HepG2 (cell line): ENCODE measurements around the gene NDRG3. TPM values are rescaled to one million over a fixed set of nuclear protein-coding genes. Genes with fewer than 3 reads are reported as not detected.

Experiments used
- CEBPG ChIP-seq: IDR thresholded peaks from 2 replicates; pipeline ENCODE4 v1.6.1; 2016
- CHCHD3 ChIP-seq: sonication (generic); formaldehyde crosslinking; IDR thresholded peaks from 2 replicates; pipeline ENCODE4 v1.8.0; 2022; ENCODE audit warnings: mild to moderate bottlenecking, missing genetic modification reagents, moderate library complexity
- EEA1 ChIP-seq: sonication (generic); formaldehyde crosslinking; IDR thresholded peaks from 2 replicates; pipeline ENCODE4 v1.5.1; 2020; ENCODE audit warnings: mild to moderate bottlenecking, missing genetic modification reagents, borderline replicate concordance
- EHMT2 ChIP-seq: fragments of 200-600 bp; sonication (generic); IDR thresholded peaks from 2 replicates; pipeline ENCODE4 v1.7.0; 2017; ENCODE audit warnings: antibody characterized with exemption, low read depth, low read length, borderline replicate concordance
- ESRRA ChIP-seq: sonication (generic); formaldehyde crosslinking; IDR thresholded peaks from 2 replicates; pipeline ENCODE4 v1.5.1; 2020; ENCODE audit warnings: mild to moderate bottlenecking, low read depth, missing genetic modification reagents
- ETV6 ChIP-seq: sonication (generic); formaldehyde crosslinking; conservative IDR thresholded peaks from 2 replicates; pipeline ENCODE4 v1.4.0; 2020; ENCODE audit warnings: missing genetic modification reagents
- FIP1L1 ChIP-seq: fragments of 200-400 bp; formaldehyde crosslinking; IDR thresholded peaks from 2 replicates; pipeline ENCODE4 v1.6.1; 2018; ENCODE audit warnings: low read depth, mild to moderate bottlenecking, low read length, moderate library complexity, borderline replicate concordance; ENCODE audit not compliant: insufficient read depth
- HNRNPUL1 ChIP-seq: fragments of 200-400 bp; formaldehyde crosslinking; IDR thresholded peaks from 2 replicates; pipeline ENCODE4 v1.6.1; 2017; ENCODE audit warnings: low read depth, mild to moderate bottlenecking, low read length, moderate library complexity
- KLF11 ChIP-seq: IDR thresholded peaks from 2 replicates; pipeline ENCODE4 v1.6.1; 2016; ENCODE audit warnings: missing compliant biosample characterization
- MTF2 ChIP-seq: sonication (generic); formaldehyde crosslinking; IDR thresholded peaks from 2 replicates; pipeline ENCODE4 v1.5.0; 2020; ENCODE audit warnings: missing genetic modification reagents, borderline replicate concordance
- NFAT5 ChIP-seq: sonication (generic); formaldehyde crosslinking; IDR thresholded peaks from 2 replicates; pipeline ENCODE4 v1.4.0; 2020; ENCODE audit warnings: missing genetic modification reagents
- U2AF1 ChIP-seq: fragments of 200-400 bp; formaldehyde crosslinking; optimal IDR thresholded peaks from 2 replicates; pipeline ENCODE3; 2017; ENCODE audit warnings: mild to moderate bottlenecking, low read depth, low read length
- ZNF101 ChIP-seq: sonication (generic); formaldehyde crosslinking; IDR thresholded peaks from 2 replicates; pipeline ENCODE4 v1.4.0; 2020; ENCODE audit warnings: mild to moderate bottlenecking, low read depth, missing genetic modification reagents, borderline replicate concordance
- ZNF552 ChIP-seq: sonication (generic); formaldehyde crosslinking; IDR thresholded peaks from 2 replicates; pipeline ENCODE4 v1.9.0; 2022; ENCODE audit warnings: missing genetic modification reagents, mild to moderate bottlenecking, borderline replicate concordance
- ZNF75D ChIP-seq: sonication (generic); formaldehyde crosslinking; IDR thresholded peaks from 2 replicates; pipeline ENCODE4 v1.8.1; 2023; ENCODE audit warnings: missing genetic modification reagents, mild to moderate bottlenecking, borderline replicate concordance
- ZNF777 ChIP-seq: sonication (generic); formaldehyde crosslinking; IDR thresholded peaks from 2 replicates; pipeline ENCODE4 v1.4.0; 2020; ENCODE audit warnings: missing genetic modification reagents
- polyA plus RNA-seq, 8 experiments: library from polyadenylated mRNA; depleted of rRNA in 3 of 8; stranded (reverse) in 7 of 8; unstranded in 1 of 8; fragments of >200 nt; fragmentation: Illumina TruSeq in 4 of 8; extraction: Trizol in 4 of 8; gene quantifications; 2 replicates each; pipeline versions ENCODE4 v1.2.1 to v1.2.3, GENCODE V29; 2011 to 2016; ENCODE audit warnings: low read depth in 4 of 8, missing spikeins in 1 of 8, mixed read lengths in 1 of 8; ENCODE audit not compliant: insufficient read depth in 1 of 8
- total RNA-seq, 5 experiments: library from RNA; depleted of rRNA; stranded (reverse); fragments of >200 nt; fragmentation: Illumina TruSeq; extraction: Trizol; gene quantifications; 2 replicates each; pipeline ENCODE4 v1.2.3, GENCODE V29; 2016; ENCODE audit warnings: low read depth in 1 of 5
- TF ChIP-seq, protein P1 (sequence below): sonication (generic); formaldehyde crosslinking; IDR thresholded peaks from 2 replicates; pipeline ENCODE4 v1.4.0; 2020; ENCODE audit warnings: mild to moderate bottlenecking, missing genetic modification reagents, borderline replicate concordance
- TF ChIP-seq, protein P2 (sequence below): IDR thresholded peaks from 2 replicates; pipeline ENCODE4 v1.6.1; 2018; ENCODE audit warnings: missing genetic modification reagents, mild to moderate bottlenecking, missing compliant biosample characterization
- TF ChIP-seq, protein P3 (sequence below): sonication (generic); formaldehyde crosslinking; IDR thresholded peaks from 2 replicates; pipeline ENCODE4 v1.9.0; 2021; ENCODE audit warnings: missing genetic modification reagents, mild to moderate bottlenecking, borderline replicate concordance

The NDRG3 gene
- total and polyA plus RNA-seq, 2 of the 13 experiments (the other 11 are each of a cell fraction or from before 2014, with no cell fraction given), result 36.0 to 40.5 TPM

DNA sequence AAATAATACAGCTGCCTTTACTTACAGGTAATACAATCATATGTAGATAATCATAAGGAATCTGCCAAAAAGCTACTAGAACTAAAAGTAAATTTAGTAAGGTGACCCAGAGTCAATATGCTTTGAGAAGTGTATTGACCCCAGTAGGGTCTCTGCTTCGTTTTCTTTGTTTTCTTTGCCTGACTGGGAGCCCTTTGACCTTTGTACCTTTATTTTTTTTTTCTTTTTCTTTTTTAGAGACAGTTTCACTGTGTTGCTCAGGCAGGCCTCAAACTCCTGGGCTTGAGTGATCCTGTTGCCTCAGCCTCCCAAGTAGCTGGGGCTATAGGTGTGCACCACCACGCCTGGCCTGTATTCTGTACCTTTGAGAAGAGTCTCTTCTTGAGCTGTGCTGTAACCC, 122.4 kb downstream of the NDRG3 start (continued):
- TF ChIP-seq NFAT5 (CRISPR knock-in tag) (no peak), ZNF777 (CRISPR knock-in tag) (no peak), ESRRA (CRISPR knock-in tag) (no peak), U2AF1 (no peak), HNRNPUL1 (no peak), ZNF101 (CRISPR knock-in tag) (no peak), ZNF552 (CRISPR knock-in tag) (no peak), KLF11 (CRISPR knock-in tag) (no peak), MTF2 (CRISPR knock-in tag) (no peak), EHMT2 (no peak), ETV6 (CRISPR knock-in tag) (no peak), FIP1L1 (no peak), CEBPG (CRISPR knock-in tag) (no peak), CHCHD3 (CRISPR knock-in tag) (no peak), EEA1 (CRISPR knock-in tag) (no peak), ZNF75D (no peak)
- TF ChIP-seq, protein P1, sequence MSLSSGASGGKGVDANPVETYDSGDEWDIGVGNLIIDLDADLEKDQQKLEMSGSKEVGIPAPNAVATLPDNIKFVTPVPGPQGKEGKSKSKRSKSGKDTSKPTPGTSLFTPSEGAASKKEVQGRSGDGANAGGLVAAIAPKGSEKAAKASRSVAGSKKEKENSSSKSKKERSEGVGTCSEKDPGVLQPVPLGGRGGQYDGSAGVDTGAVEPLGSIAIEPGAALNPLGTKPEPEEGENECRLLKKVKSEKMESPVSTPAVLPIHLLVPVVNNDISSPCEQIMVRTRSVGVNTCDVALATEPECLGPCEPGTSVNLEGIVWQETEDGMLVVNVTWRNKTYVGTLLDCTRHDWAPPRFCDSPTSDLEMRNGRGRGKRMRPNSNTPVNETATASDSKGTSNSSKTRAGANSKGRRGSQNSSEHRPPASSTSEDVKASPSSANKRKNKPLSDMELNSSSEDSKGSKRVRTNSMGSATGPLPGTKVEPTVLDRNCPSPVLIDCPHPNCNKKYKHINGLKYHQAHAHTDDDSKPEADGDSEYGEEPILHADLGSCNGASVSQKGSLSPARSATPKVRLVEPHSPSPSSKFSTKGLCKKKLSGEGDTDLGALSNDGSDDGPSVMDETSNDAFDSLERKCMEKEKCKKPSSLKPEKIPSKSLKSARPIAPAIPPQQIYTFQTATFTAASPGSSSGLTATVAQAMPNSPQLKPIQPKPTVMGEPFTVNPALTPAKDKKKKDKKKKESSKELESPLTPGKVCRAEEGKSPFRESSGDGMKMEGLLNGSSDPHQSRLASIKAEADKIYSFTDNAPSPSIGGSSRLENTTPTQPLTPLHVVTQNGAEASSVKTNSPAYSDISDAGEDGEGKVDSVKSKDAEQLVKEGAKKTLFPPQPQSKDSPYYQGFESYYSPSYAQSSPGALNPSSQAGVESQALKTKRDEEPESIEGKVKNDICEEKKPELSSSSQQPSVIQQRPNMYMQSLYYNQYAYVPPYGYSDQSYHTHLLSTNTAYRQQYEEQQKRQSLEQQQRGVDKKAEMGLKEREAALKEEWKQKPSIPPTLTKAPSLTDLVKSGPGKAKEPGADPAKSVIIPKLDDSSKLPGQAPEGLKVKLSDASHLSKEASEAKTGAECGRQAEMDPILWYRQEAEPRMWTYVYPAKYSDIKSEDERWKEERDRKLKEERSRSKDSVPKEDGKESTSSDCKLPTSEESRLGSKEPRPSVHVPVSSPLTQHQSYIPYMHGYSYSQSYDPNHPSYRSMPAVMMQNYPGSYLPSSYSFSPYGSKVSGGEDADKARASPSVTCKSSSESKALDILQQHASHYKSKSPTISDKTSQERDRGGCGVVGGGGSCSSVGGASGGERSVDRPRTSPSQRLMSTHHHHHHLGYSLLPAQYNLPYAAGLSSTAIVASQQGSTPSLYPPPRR, result peak; percentile 82; the same call in 1 of the 2 replicates
- TF ChIP-seq, protein P2, sequence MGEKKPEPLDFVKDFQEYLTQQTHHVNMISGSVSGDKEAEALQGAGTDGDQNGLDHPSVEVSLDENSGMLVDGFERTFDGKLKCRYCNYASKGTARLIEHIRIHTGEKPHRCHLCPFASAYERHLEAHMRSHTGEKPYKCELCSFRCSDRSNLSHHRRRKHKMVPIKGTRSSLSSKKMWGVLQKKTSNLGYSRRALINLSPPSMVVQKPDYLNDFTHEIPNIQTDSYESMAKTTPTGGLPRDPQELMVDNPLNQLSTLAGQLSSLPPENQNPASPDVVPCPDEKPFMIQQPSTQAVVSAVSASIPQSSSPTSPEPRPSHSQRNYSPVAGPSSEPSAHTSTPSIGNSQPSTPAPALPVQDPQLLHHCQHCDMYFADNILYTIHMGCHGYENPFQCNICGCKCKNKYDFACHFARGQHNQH, result no peak
- TF ChIP-seq, protein P3, sequence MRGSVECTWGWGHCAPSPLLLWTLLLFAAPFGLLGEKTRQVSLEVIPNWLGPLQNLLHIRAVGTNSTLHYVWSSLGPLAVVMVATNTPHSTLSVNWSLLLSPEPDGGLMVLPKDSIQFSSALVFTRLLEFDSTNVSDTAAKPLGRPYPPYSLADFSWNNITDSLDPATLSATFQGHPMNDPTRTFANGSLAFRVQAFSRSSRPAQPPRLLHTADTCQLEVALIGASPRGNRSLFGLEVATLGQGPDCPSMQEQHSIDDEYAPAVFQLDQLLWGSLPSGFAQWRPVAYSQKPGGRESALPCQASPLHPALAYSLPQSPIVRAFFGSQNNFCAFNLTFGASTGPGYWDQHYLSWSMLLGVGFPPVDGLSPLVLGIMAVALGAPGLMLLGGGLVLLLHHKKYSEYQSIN (CRISPR knock-in tag), result no peak
